MCF 10A (cell line): Measurements from ENCODE around the gene FRMD3. TPM values are rescaled to one million over a fixed set of nuclear protein-coding genes. Genes with fewer than 3 reads are reported as not detected.

ENCODE experiments used
- BruUV-seq: library from RNA; stranded (reverse); fragments of 400-500 nt; replicated peaks from 2 replicates; lab custom pipeline; 2021; lab: Mats Ljungman, UMichigan
- CTCF ChIA-PET: fragments of 300-600 bp; sonication (Branson Sonifier 250); formaldehyde crosslinking; extraction: SDS; loops from one replicate; lab custom pipeline; 2021; ENCODE audit warnings: antibody characterized with exemption, inconsistent platforms; lab: Yijun Ruan, JAX
- POLR2A ChIA-PET: fragments of 300-600, 350-650 bp; sonication (Branson Sonifier 250); formaldehyde crosslinking; extraction: SDS; loops from one replicate; lab custom pipeline; 2020; ENCODE audit warnings: antibody characterized with exemption, inconsistent platforms; lab: Yijun Ruan, JAX
- DNase-seq: peaks from one replicate; pipeline ENCODE4 v3.0.0-alpha.2; 2018; ENCODE audit not compliant: unreplicated experiment
- H3K27ac Mint-ChIP-seq: one replicate; pipeline ENCODE4 v1.8.0; 2022; ENCODE audit warnings: mild to moderate bottlenecking, low read depth, mixed read lengths; ENCODE audit not compliant: unreplicated experiment
- H3K27me3 Mint-ChIP-seq: one replicate; pipeline ENCODE4 v1.8.0; 2022; ENCODE audit warnings: mixed read lengths; ENCODE audit not compliant: insufficient read depth, unreplicated experiment
- H3K36me3 Mint-ChIP-seq: one replicate; pipeline ENCODE4 v1.8.0; 2022; ENCODE audit warnings: mild to moderate bottlenecking, moderate library complexity, mixed read lengths; ENCODE audit not compliant: insufficient read depth, unreplicated experiment
- H3K4me1 Mint-ChIP-seq: one replicate; pipeline ENCODE4 v1.8.0; 2022; ENCODE audit warnings: mixed read lengths; ENCODE audit not compliant: insufficient read depth, unreplicated experiment
- H3K4me3 Mint-ChIP-seq: one replicate; pipeline ENCODE4 v1.8.0; 2022; ENCODE audit warnings: mild to moderate bottlenecking, moderate library complexity, mixed read lengths; ENCODE audit not compliant: unreplicated experiment
- H3K9me3 Mint-ChIP-seq: one replicate; pipeline ENCODE4 v1.8.0; 2022; ENCODE audit warnings: mixed read lengths; ENCODE audit not compliant: unreplicated experiment
- CTCF ChIP-seq: fragments of 200-600 bp; IDR thresholded peaks from one replicate; pipeline ENCODE4 v1.8.0; 2022; ENCODE audit warnings: antibody characterized with exemption, mild to moderate bottlenecking; ENCODE audit not compliant: unreplicated experiment
- intact Hi-C: fragments of 100-400 bp; cut with micrococcal nuclease; formaldehyde crosslinking; loops from 2 replicates; pipeline ENCODE4 v1.14.1; 2022
- total RNA-seq: library from RNA; stranded (reverse); gene quantifications from 2 replicates; pipeline ENCODE4 v1.2.3, GENCODE V29; 2022

FRMD3 gene
- total RNA-seq, 1 experiment from 2014 or later: 0.28 TPM

- POLR2A ChIA-PET: no interaction called here
- intact Hi-C loops: no loop called here
- no TSS peak for BruUV-seq
- Mint-ChIP-seq H3K4me3 (no peak overlapping the region), H3K27me3 (no peaks in the 10 kb centered on the region), H3K9me3 (no peaks in the 10 kb centered on the region), H3K4me1 (peaks cover 7% of the 10 kb centered on the region), H3K36me3 (no peaks in the 10 kb centered on the region), H3K27ac (no peak overlapping the region)
- TF ChIP-seq CTCF: no peak
- no peak for DNase-seq
- CTCF ChIA-PET: interaction anchor here (1.5 kb wide), 1 partner anchor 15 kb away, joined by 3 read pairs; no protein-coding TSS in a partner anchor
These were observed 271.9 kb downstream of the FRMD3 start for GRCh38 chr9:83266331-83266665.

- Mint-ChIP-seq H3K36me3 (no peaks in the 10 kb centered on the region), H3K27me3 (no peaks in the 10 kb centered on the region), H3K4me1 (peaks cover 7% of the 10 kb centered on the region), H3K9me3 (no peaks in the 10 kb centered on the region), H3K4me3 (no peak overlapping the region), H3K27ac (no peak overlapping the region)
- POLR2A ChIA-PET: no interaction called here
- CTCF ChIA-PET: no interaction called here
- DNase-seq: no peak
- no peak for TF ChIP-seq CTCF
- BruUV-seq: no TSS peak
- intact Hi-C loops: no loop called here
These were observed 273.9 kb downstream of the FRMD3 start for GRCh38 chr9:83264315-83264714.

GRCh38 chr9:83259558-83259957 lies 278.6 kb downstream of the FRMD3 start:
- ChIA-PET POLR2A (no interaction called here), CTCF (no interaction called here)
- Mint-ChIP-seq H3K27ac (no peak overlapping the region), H3K27me3 (no peaks in the 10 kb centered on the region), H3K36me3 (no peaks in the 10 kb centered on the region), H3K4me1 (no peaks in the 10 kb centered on the region), H3K9me3 (no peaks in the 10 kb centered on the region), H3K4me3 (no peak overlapping the region)
- intact Hi-C loops: no loop called here
- no TSS peak for BruUV-seq
- TF ChIP-seq CTCF: no peak
- DNase-seq: no peak

- POLR2A ChIA-PET: interaction anchor here (0.8 kb wide), 1 partner anchor 10 kb away, joined by 4 read pairs; no protein-coding TSS in a partner anchor
- intact Hi-C loops: no loop called here
- Mint-ChIP-seq H3K4me1 (no peaks in the 10 kb centered on the region), H3K27me3 (no peaks in the 10 kb centered on the region), H3K27ac (no peak overlapping the region), H3K4me3 (no peak overlapping the region), H3K36me3 (no peaks in the 10 kb centered on the region), H3K9me3 (peaks cover under 1% of the 10 kb centered on the region)
- BruUV-seq: no TSS peak
- DNase-seq: no peak
- no peak for TF ChIP-seq CTCF
- CTCF ChIA-PET: no interaction called here
These were observed 280.0 kb downstream of the FRMD3 start for GRCh38 chr9:83257937-83258891.
